ENCODE results near the gene BMPR1A. TPM values are rescaled to one million over a fixed set of nuclear protein-coding genes. Genes with fewer than 3 reads are reported as not detected.
A peak's percentile ranks its signal among the peaks of the same experiment; 100 is the strongest.
"Not testable (repeated sequence)": the region's sequence is repeated elsewhere in the genome, so short reads cannot be mapped to it uniquely, and the experiment has no call there.

The BMPR1A gene
- total RNA-seq, 2 donors from 2014 or later, result 37.4 to 50.9 TPM

- H3K9ac ChIP-seq (ENCODE audit: low read depth in 2 of 2, low read length in 2 of 2), result no peak overlapping the region
- H3K9me3 ChIP-seq, result no peaks in the 10 kb centered on the region
- intact Hi-C loops (cut with DNase I), result no loop called here
- no peak overlapping the region for H3K27ac ChIP-seq
- DNase-seq, result no peak
- H3K36me3 ChIP-seq, result no peaks in the 10 kb centered on the region
- no peak overlapping the region for H3K4me3 ChIP-seq
- H3K27me3 ChIP-seq, result no peaks in the 10 kb centered on the region
- H3K4me1 ChIP-seq, result no peaks in the 10 kb centered on the region
- no peak for TF ChIP-seq CTCF (IDR thresholded peaks at IDR 0.05)
These were observed 180.5 kb downstream of the BMPR1A start for GRCh38 chr10:86936661-86937501.

GRCh38 chr10:86937502-86938154, 181.2 kb downstream of the BMPR1A start:
- no peaks in the 10 kb centered on the region for H3K27me3 ChIP-seq
- no peak overlapping the region for H3K9ac ChIP-seq (ENCODE audit: low read depth in 2 of 2, low read length in 2 of 2)
- H3K4me1 ChIP-seq, result no peaks in the 10 kb centered on the region
- no peak overlapping the region for H3K4me3 ChIP-seq
- H3K36me3 ChIP-seq, result no peaks in the 10 kb centered on the region
- H3K9me3 ChIP-seq, result no peaks in the 10 kb centered on the region
- intact Hi-C loops (cut with DNase I), result no loop called here
- no peak overlapping the region for H3K27ac ChIP-seq
- peak; percentile 13 for DNase-seq
- no peak for TF ChIP-seq CTCF (IDR thresholded peaks at IDR 0.05)

GRCh38 chr10:86938260-86938659, 181.8 kb downstream of the BMPR1A start:
- no peaks in the 10 kb centered on the region for H3K4me1 ChIP-seq
- peak; percentile 16 for DNase-seq
- H3K4me3 ChIP-seq, result no peak overlapping the region
- H3K27me3 ChIP-seq, result no peaks in the 10 kb centered on the region
- intact Hi-C loops (cut with DNase I), result no loop called here
- no peak overlapping the region for H3K27ac ChIP-seq
- H3K9me3 ChIP-seq, result no peaks in the 10 kb centered on the region
- no peak for TF ChIP-seq CTCF (IDR thresholded peaks at IDR 0.05)
- H3K9ac ChIP-seq (ENCODE audit: low read depth in 2 of 2, low read length in 2 of 2), result no peak overlapping the region
- H3K36me3 ChIP-seq, result no peaks in the 10 kb centered on the region

- DNase-seq, result peak; percentile 14
- H3K4me3 ChIP-seq; H3K9ac ChIP-seq (ENCODE audit: low read depth in 2 of 2, low read length in 2 of 2); H3K27me3 ChIP-seq; H3K36me3 ChIP-seq; intact Hi-C loops (cut with DNase I); H3K27ac ChIP-seq; H3K9me3 ChIP-seq; H3K4me1 ChIP-seq: not testable (repeated sequence)
These were observed 183.7 kb downstream of the BMPR1A start for GRCh38 chr10:86940076-86940475.

GRCh38 chr10:86940677-86941076, 184.3 kb downstream of the BMPR1A start:
- Histone ChIP-seq H3K4me3 (no peak overlapping the region), H3K9ac (ENCODE audit: low read depth in 2 of 2, low read length in 2 of 2) (no peak overlapping the region), H3K27ac (no peak overlapping the region), H3K27me3 (no peaks in the 10 kb centered on the region), H3K9me3 (no peaks in the 10 kb centered on the region), H3K4me1 (no peaks in the 10 kb centered on the region), H3K36me3 (no peaks in the 10 kb centered on the region)
- peak; percentile 17 for DNase-seq
- intact Hi-C loops (cut with DNase I), result no loop called here
- no peak for TF ChIP-seq CTCF (IDR thresholded peaks at IDR 0.05)

- Histone ChIP-seq H3K4me3 (no peak overlapping the region), H3K9ac (ENCODE audit: low read depth in 2 of 2, low read length in 2 of 2) (no peak overlapping the region), H3K36me3 (no peaks in the 10 kb centered on the region), H3K27me3 (no peaks in the 10 kb centered on the region), H3K27ac (no peak overlapping the region), H3K4me1 (no peaks in the 10 kb centered on the region), H3K9me3 (no peaks in the 10 kb centered on the region)
- intact Hi-C loops (cut with DNase I), result no loop called here
- peak; percentile 10 for DNase-seq
- TF ChIP-seq CTCF (IDR thresholded peaks at IDR 0.05), result no peak
These were observed 185.0 kb downstream of the BMPR1A start for GRCh38 chr10:86941426-86941825.
